HG03097 (cell line): ENCODE measurements around the gene SVIP.
A peak's percentile ranks its signal among the peaks of the same experiment; 100 is the strongest.

ENCODE experiments used
- ATAC-seq: cut with Tn5 transposase; IDR thresholded peaks from one replicate; pipeline ENCODE4 v1.9.1; 2021; ENCODE audit not compliant: unreplicated experiment, low FRiP score

Gene SVIP

DNA sequence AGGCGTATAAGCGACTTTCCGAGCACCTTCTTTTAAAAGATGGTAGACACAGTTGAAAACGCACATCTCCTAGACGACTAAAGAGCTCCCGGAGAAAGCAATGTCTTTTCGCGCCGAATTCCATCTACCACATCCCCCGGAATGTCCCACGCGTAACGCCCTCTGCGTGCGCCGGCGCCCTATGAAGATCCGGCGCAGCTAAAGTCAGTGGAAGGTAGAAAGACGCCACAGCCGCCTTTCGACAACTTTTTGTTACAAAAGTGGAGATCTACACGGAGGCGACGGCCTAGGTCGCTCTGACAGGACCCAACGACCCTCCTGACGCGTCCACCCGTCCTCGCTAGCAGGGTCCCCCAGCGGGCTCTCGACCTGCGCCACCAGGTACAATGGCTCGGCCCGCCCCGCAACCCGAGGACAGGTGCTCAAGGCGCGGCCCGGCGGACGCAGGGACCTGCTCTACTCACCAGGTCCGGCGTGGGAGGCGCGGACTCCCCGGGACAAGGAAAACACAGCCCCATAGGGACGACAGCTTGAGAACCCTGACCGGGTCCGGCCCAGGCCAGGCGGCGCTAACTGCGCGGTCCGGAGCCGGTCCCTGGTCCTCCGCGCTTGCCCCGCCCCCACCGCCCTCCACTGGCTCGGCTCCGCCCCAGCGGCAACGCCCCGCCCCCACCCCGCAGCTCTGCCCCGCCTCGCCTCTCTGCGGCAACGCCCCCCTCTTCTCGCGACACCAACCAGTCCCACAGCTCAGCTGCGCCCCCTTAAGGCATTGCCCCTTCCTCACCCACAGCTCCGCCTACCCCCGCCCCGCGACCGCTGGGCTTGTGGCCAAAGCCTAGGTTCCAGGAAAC is at the start of gene SVIP:
Gene SVIP (minus strand): TSS at position 571 of the 851 bp plus-strand sequence. CDS start 53 bp downstream, at position 518.
- ATAC-seq, result peak; percentile 96

GRCh38 chr11:22878604-22879003 is 49.0 kb upstream of the SVIP start:
- ATAC-seq, result no peak

GRCh38 chr11:22878039-22878438 is 48.4 kb upstream of the SVIP start:
- ATAC-seq, result no peak

DNA sequence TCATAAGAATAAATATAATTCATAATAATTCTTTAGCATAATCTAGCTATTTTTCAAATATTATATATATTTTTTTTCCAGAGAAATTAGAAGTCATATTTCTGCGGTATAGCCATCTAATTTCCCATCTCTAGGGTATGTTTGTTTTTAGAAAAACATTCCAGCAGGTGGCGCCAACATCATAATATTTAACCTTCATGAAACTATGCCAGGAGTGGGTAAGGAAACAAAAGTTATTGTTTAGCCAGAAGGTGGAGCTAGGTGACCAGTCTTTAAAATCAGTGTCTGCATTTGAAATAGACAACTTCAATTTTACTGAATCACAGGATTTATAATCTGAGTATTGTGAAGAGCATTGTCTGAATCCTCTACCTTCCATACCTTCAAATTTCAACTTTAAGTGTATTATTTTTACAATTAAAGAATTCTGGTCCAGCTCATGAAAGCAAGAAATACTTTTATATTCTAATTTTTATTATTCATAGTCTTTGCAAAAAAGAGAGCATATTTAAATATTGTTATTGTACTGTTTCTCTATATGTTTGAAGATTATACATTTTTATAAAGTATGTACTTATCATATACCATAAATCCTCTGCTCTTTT is 46.4 kb upstream of the SVIP start:
- ATAC-seq, result peak; percentile 94

DNA sequence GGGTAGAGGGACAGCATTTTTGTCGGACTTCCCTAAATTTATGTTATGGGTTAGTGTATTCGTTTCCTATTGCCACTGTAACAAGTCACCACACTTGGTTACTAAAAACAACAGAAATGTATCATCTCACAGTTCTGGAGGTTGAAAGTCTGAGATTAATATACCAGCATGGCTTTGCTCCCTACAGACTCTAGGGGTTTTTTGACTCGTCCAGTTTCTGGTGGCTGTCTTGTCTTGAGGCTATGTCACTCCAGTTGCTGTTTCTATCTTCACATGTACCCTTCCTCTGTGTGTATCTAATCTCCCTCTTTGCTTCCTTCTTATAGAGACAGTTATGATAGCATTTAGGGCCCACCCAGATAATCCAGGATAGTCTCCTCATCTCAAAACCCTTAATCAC is 39.7 kb upstream of the SVIP start:
- no peak for ATAC-seq

DNA sequence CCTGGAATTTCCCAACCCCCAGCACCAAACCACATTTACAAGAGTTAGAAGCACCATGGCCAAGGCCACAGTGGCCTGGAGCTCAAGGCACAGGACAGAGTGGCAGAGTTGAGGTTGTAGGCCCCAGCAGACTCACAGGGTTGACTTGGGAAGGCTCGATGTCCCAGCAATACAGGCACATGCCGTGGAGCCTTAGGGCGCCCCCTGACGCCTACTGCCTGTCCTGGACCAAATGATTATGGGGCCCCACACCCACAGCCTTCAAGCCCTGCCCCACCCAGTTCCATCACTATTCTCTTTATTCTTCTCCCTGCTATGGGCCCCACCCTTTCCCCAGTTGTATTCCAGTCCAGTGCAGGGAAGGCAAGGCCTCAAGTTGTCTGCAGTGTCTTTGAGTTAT is 30.6 kb upstream of the SVIP start, which contains the start of gene CCDC179:
Gene CCDC179 (minus strand): TSS at position 234 of the 400 bp plus-strand sequence. CDS start 53 bp downstream, at position 181.
- no peak for ATAC-seq

GRCh38 chr11:22859756-22860155 is 30.2 kb upstream of the SVIP start:
- ATAC-seq, result no peak

DNA sequence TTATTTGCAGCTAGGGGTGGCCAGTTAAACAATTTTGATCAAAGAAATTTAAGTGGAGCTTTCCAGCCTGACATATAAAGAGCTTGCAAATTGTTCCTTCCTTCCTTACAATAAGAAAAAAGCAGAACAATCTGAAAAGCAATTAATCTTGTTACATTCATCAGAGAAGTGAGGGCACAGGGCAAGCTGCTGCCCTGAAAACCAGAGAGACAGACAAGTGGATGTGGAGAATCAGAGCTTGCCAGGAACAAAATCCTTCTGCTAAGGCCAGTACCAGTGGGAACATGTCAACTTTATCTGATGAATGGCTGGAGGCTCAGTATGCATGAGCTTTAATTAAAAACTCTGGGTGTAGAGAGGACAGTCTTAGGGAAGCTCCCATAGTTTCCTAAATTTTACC is 21.9 kb upstream of the SVIP start:
- ATAC-seq, result no peak

- no peak for ATAC-seq
These were observed 17.1 kb upstream of the SVIP start for GRCh38 chr11:22846726-22847125.

GRCh38 chr11:22832315-22833015 is 2.9 kb upstream of the SVIP start:
- no peak for ATAC-seq

DNA sequence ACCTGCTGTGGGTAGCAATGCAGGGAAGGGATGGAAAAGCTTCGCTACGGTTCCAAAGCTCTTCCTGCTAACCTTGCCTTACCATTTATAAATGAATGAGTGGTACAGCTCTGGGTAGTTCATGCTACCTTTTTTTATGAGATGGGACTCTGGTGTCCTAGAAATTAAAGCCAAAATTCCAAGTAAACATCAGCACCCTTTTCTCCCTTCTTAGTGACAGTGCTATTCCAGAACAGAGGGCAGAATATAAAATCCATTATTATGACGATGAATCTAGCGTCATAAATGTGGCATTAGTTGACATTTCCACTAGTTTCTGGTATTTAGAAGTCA is 447 bp upstream of the SVIP start:
- no peak for ATAC-seq

DNA sequence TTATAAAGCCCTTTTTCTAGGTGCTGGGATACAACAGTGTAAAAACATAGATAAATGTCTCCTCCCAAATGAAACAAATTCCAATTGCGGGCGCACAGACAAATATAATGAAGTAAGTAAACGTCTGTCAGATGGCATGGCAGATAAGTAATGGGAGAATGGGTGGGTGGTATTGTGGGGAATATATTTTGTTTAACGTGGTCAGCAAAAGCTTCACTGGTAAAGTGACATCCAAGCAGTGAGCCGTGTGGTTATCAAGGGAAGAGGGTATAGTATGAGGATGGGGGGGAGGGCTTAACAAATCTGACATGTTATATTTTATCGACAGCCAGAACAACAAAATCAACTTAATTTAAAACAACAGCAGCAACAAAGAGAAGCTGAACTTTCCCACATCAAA is 1.2 kb downstream of the SVIP start:
- ATAC-seq, result no peak

GRCh38 chr11:22822203-22822602 is 7.4 kb downstream of the SVIP start:
- ATAC-seq, result no peak

- no peak for ATAC-seq
These were observed 19.7 kb downstream of the SVIP start for GRCh38 chr11:22809893-22810292.

DNA sequence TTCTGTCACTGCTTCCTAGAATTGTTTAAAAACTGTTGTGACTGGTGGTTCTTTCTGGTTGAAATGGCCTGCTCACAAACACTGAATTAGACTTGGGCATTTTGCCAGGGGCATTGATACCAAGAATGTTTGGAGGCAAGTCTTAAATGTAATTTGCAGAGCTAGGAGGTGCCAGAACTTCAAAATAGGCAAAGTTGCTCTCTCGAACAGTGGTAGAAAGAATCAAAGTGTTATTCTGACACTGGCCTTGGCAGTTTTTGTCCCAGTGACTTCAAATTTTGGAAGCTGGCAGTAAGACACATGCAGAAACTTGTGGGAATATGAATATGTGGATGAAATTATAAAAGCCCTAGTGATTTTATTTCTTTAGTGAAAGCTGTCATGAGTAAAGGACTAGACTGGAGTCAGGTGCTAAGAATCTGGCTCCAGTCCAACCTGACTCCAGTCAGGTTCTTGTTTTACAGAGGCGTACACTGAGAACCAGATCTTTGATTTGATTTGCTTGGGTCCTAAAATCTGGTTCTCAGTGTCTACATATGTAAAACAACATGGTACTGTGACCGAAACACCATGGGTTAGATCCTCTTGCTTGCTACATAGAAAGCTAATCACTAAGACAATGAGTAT is 20.9 kb downstream of the SVIP start:
- peak; percentile 10 for ATAC-seq

- ATAC-seq, result peak; percentile 90
These were observed 21.6 kb downstream of the SVIP start for GRCh38 chr11:22807855-22808570.

DNA sequence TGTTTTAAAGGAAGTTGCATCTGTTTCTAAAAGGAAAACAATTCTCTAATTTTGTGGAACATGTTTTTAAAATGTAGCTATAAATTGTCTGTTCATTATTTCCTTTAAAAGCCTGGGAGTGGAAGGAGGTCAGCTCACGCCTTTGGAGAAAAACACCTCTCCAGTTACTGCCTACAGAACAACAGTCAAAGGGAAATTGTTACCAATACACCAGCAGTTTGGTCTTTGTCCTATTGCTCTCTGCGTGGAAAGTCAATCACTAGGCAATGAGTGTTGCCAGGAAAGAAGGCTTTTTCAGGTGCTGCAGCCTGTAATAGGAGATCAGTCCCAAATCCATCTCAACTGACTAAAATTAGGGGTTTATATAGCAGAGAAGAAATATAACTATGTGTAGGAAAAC is 22.2 kb downstream of the SVIP start:
- no peak for ATAC-seq

GRCh38 chr11:22802861-22803260 is 26.7 kb downstream of the SVIP start:
- ATAC-seq, result no peak

DNA sequence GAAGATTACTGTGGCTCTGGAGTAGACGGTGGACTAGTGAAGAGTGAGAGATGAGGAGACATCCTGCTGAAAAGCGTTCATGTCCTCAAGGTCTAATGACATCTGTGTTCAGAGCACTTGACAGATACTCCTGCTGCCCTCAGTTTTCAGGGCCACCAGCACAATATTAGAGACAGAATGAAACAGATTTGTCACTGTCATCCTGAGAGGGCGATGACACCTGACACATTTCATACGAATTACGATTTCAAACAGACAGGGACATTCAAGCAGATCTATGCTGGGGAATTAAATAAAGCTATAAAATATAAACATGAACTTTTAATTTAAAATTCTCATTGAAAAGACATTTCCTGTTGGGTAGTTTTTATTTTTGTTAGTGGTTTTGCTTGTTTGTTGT is 29.1 kb downstream of the SVIP start:
- ATAC-seq, result no peak

DNA sequence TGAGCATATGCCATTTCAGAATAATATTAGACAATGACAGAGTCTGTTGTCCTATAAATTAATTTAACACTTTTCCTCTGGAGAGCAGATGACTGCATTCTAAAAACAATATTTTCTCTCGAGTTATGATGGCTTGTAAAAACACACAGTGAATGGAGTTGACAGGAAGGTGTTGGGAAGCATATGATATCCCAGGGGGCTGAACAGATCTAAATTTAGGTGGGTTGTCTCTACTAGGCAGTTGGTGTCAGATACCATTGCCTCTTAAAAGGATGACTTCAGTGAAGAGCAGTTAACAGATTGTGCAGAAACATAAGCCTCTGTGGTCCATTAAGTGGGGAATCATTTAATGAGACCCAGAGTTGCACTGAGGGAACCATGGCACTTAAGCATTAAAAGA is 30.7 kb downstream of the SVIP start:
- no peak for ATAC-seq
